MM.1S (cell line): ENCODE results near the gene TFF2.

Source experiments
- DNase-seq: peaks from one replicate; pipeline ENCODE4 v3.0.0-alpha.2; 2015
- H2AFZ ChIP-seq: fragments of 300-600 bp; sonication (generic); 2 replicates; pipeline ENCODE4 v1.6.0; 2016; ENCODE audit warnings: antibody characterized with exemption, low read length
- H3F3A ChIP-seq: fragments of 300-600 bp; sonication (generic); 2 replicates; pipeline ENCODE4 v1.6.1; 2016; ENCODE audit warnings: mild to moderate bottlenecking, antibody characterized with exemption, low read length, moderate library complexity, mixed read lengths; ENCODE audit not compliant: insufficient read depth
- H3K27ac ChIP-seq: fragments of 300-600 bp; sonication (generic); 2 replicates; pipeline ENCODE4 v1.5.1; 2016; ENCODE audit warnings: mild to moderate bottlenecking, low read length
- H3K27me3 ChIP-seq: fragments of 300-600 bp; sonication (generic); replicated peaks from 2 replicates; pipeline ENCODE4 v1.6.0; 2016; ENCODE audit warnings: low read length; ENCODE audit not compliant: insufficient read depth
- H3K36me3 ChIP-seq: fragments of 300-600 bp; sonication (generic); replicated peaks from 2 replicates; pipeline ENCODE4 v1.6.1; 2016; ENCODE audit warnings: mild to moderate bottlenecking, low read length, mixed read lengths; ENCODE audit not compliant: insufficient read depth
- H3K4me1 ChIP-seq: fragments of 300-600 bp; sonication (generic); 2 replicates; pipeline ENCODE4 v1.6.1; 2016; ENCODE audit warnings: low read length, mixed read lengths
- H3K4me2 ChIP-seq: fragments of 300-600 bp; sonication (generic); 2 replicates; pipeline ENCODE4 v1.6.0; 2016; ENCODE audit warnings: low read depth, low read length
- H3K4me3 ChIP-seq: fragments of 300-600 bp; sonication (generic); 2 replicates; pipeline ENCODE4 v1.5.1; 2016; ENCODE audit warnings: low read length, mixed read lengths
- H3K79me2 ChIP-seq: fragments of 300-600 bp; sonication (generic); 2 replicates; pipeline ENCODE4 v1.6.1; 2016; ENCODE audit warnings: mixed run types, low read length, mixed read lengths
- H3K9ac ChIP-seq: fragments of 300-600 bp; sonication (generic); 2 replicates; pipeline ENCODE4 v1.6.1; 2016; ENCODE audit warnings: low read length, mixed read lengths
- H3K9me2 ChIP-seq: fragments of 300-600 bp; sonication (generic); replicated peaks from 2 replicates; pipeline ENCODE4 v1.6.1; 2016; ENCODE audit warnings: mild to moderate bottlenecking, low read length, mixed read lengths; ENCODE audit not compliant: insufficient read depth
- H3K9me3 ChIP-seq: fragments of 300-600 bp; sonication (generic); replicated peaks from 2 replicates; pipeline ENCODE4 v1.6.1; 2016; ENCODE audit warnings: mild to moderate bottlenecking, low read length, mixed read lengths; ENCODE audit not compliant: insufficient read depth
- H4K20me1 ChIP-seq: fragments of 300-600 bp; sonication (generic); 2 replicates; pipeline ENCODE4 v1.6.1; 2016; ENCODE audit warnings: mild to moderate bottlenecking, low read length, moderate library complexity, mixed read lengths; ENCODE audit not compliant: insufficient read depth
- CTCF ChIP-seq: fragments of 300-600 bp; sonication (generic); IDR thresholded peaks from 2 replicates; pipeline ENCODE4 v1.5.1; 2016; ENCODE audit warnings: antibody characterized with exemption, low read length, mixed read lengths
- EZH2 ChIP-seq: fragments of 300-600 bp; sonication (generic); optimal IDR thresholded peaks from 2 replicates; pipeline ENCODE3; 2017; ENCODE audit warnings: low read depth, mild to moderate bottlenecking, antibody characterized with exemption, low read length, mixed read lengths
- EZH2phosphoT487 ChIP-seq: fragments of 300-600 bp; sonication (generic); IDR thresholded peaks from 2 replicates; pipeline ENCODE4 v1.6.1; 2018; ENCODE audit warnings: antibody characterized with exemption, low read length

The TFF2 gene

DNA sequence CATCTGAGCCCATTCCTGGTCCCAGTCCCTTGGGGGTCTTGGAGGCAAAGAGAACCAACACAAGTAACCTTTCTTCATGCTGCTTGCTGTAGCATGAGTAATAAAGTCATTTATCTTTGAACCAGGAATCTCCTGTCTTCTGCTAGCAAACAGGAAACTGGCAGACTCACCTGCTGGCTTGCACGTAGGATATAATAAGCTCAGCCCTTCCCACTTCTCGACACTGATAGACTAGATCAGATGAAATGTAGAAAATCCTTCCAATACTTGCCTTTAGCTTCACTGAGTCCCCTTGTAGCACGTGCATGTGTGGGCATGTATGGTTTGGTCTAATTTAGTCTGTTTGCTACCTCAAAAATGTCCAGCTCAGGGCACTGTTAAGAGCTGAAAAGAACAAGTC is 6.5 kb upstream of the TFF2 start:
- Histone ChIP-seq H4K20me1 (no peaks in the 10 kb centered on the region), H3K9me2 (no peaks in the 10 kb centered on the region), H3K4me3 (no peak overlapping the region), H3K4me1 (no peaks in the 10 kb centered on the region), H3K79me2 (no peaks in the 10 kb centered on the region), H3K9ac (no peak overlapping the region), H3K4me2 (no peak overlapping the region), H3K36me3 (no peaks in the 10 kb centered on the region), H2AFZ (no peak overlapping the region), H3K27me3 (peaks cover 100% of the 10 kb centered on the region), H3K9me3 (no peaks in the 10 kb centered on the region), H3F3A (no peaks in the 10 kb centered on the region), H3K27ac (no peak overlapping the region)
- DNase-seq, result no peak
- TF ChIP-seq EZH2, result no peak
- TF ChIP-seq CTCF, result no peak
- TF ChIP-seq EZH2phosphoT487, result no peak

DNA sequence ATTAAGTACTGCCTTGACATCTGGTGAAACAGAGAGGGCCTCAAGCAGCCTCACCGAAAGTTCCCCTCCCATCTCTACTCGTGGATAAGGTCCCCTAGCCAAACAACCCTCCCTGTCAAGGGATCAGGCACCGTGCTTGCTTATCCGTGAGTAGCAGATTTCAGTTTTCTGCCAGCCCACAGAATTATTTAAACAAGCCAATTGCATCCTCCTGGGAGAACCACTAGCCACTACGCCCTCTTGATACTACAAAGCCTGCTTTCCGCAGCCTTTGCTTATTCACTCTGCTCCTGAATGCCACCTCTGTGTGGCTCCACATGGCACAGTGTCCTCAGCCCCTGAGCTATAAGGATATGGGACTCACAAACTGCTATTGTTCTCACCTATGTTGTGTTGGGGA is 5.9 kb upstream of the TFF2 start:
- no peak for DNase-seq
- TF ChIP-seq EZH2phosphoT487, result no peak
- no peak for TF ChIP-seq EZH2
- TF ChIP-seq CTCF, result no peak

GRCh38 chr21:42356046-42356445 is 5.3 kb upstream of the TFF2 start:
- Histone ChIP-seq H4K20me1 (no peaks in the 10 kb centered on the region), H3K9me3 (no peaks in the 10 kb centered on the region), H3F3A (no peaks in the 10 kb centered on the region), H3K4me3 (no peak overlapping the region), H3K4me2 (no peak overlapping the region), H3K9ac (no peak overlapping the region), H3K79me2 (no peaks in the 10 kb centered on the region), H3K4me1 (no peaks in the 10 kb centered on the region), H3K27me3 (peaks cover 100% of the 10 kb centered on the region), H3K27ac (no peak overlapping the region), H3K9me2 (no peaks in the 10 kb centered on the region), H3K36me3 (no peaks in the 10 kb centered on the region), H2AFZ (no peak overlapping the region)
- DNase-seq, result no peak
- TF ChIP-seq CTCF (no peak), EZH2phosphoT487 (no peak), EZH2 (no peak)

More for the DNA sequence above, 5.9 kb upstream of the TFF2 start:
- Histone ChIP-seq H3K36me3 (no peaks in the 10 kb centered on the region), H3F3A (no peaks in the 10 kb centered on the region), H3K4me1 (no peaks in the 10 kb centered on the region), H3K79me2 (no peaks in the 10 kb centered on the region), H3K27me3 (peaks cover 100% of the 10 kb centered on the region), H3K9ac (no peak overlapping the region), H3K9me2 (no peaks in the 10 kb centered on the region), H3K4me3 (no peak overlapping the region), H2AFZ (no peak overlapping the region), H3K27ac (no peak overlapping the region), H3K9me3 (no peaks in the 10 kb centered on the region), H4K20me1 (no peaks in the 10 kb centered on the region), H3K4me2 (no peak overlapping the region)

DNA sequence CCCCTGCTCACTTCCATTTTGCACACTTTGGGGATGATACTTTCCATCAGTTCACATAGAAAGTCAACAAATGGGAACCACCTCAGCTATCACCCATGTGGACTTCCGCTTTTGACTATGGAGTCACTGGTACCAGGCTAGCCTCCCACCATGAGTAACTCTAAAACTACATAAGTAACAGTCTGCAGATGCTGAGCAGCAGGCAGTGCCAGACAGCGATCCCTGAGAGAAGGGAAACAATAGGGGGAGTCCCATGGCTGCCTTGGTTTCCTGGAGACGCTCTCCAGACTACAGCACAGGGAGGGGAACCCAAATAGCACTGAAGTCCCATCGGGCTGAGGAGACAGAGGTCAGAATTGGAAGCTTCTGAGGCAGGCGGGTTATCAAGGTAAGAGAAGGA is 2.8 kb upstream of the TFF2 start:
- Histone ChIP-seq H3K4me2 (no peak overlapping the region), H3K79me2 (no peaks in the 10 kb centered on the region), H3F3A (no peaks in the 10 kb centered on the region), H3K36me3 (no peaks in the 10 kb centered on the region), H3K4me1 (no peaks in the 10 kb centered on the region), H4K20me1 (no peaks in the 10 kb centered on the region), H3K27me3 (peaks cover 100% of the 10 kb centered on the region), H3K27ac (no peak overlapping the region), H2AFZ (no peak overlapping the region), H3K9me3 (no peaks in the 10 kb centered on the region), H3K4me3 (no peak overlapping the region), H3K9me2 (no peaks in the 10 kb centered on the region), H3K9ac (no peak overlapping the region)
- TF ChIP-seq EZH2, result no peak
- no peak for TF ChIP-seq EZH2phosphoT487
- TF ChIP-seq CTCF, result no peak
- DNase-seq, result no peak
